HEK293 (cell line): ENCODE measurements around the gene BTBD9.

ENCODE experiments used
- CTCF ChIA-PET: fragments of 350-600 bp; formaldehyde crosslinking; extraction: SDS; loops from one replicate; lab custom pipeline; 2021; ENCODE audit warnings: antibody characterized with exemption; lab: Yijun Ruan, JAX
- POLR2A ChIA-PET: fragments of 300-600 bp; formaldehyde crosslinking; extraction: SDS; loops from one replicate; lab custom pipeline; 2020; ENCODE audit warnings: antibody characterized with exemption, inconsistent platforms; lab: Yijun Ruan, JAX
- H3K27ac ChIP-seq: fragments of 200-500 bp; sonication (Bioruptor generic); 2 replicates; pipeline ENCODE4 v1.5.1; 2014; ENCODE audit warnings: low read depth, low read length, control low read depth, inconsistent platforms; ENCODE audit errors: extremely low read depth
- H3K36me3 ChIP-seq, 2 experiments: fragments of 200-500 bp in 1 of 2; sonication (Bioruptor generic) in 1 of 2; 1 replicate in 1 of 2; 2 replicates in 1 of 2; pipeline ENCODE4 v1.5.1; 2014 to 2017; ENCODE audit warnings: inconsistent platforms in 2 of 2, low read length in 2 of 2; ENCODE audit not compliant: control insufficient read depth in 2 of 2, insufficient read depth in 1 of 2
- H3K4me1 ChIP-seq: fragments of 200-500 bp; sonication (Bioruptor generic); 2 replicates; pipeline ENCODE4 v1.5.1; 2014; ENCODE audit warnings: mild to moderate bottlenecking, low read length, inconsistent platforms; ENCODE audit not compliant: control insufficient read depth, insufficient read depth
- H3K4me3 ChIP-seq: 2 replicates; pipeline ENCODE4 v1.5.1; 2011; ENCODE audit warnings: low read depth, mild to moderate bottlenecking, control low read depth, low read length, moderate library complexity
- H3K9me3 ChIP-seq: fragments of 200-500 bp; sonication (Bioruptor generic); 2 replicates; pipeline ENCODE4 v1.5.1; 2014; ENCODE audit warnings: low read depth, low read length, inconsistent platforms; ENCODE audit not compliant: control insufficient read depth, insufficient read depth
- FEZF1 ChIP-seq: fragments of 450-650 bp; formaldehyde crosslinking; IDR thresholded peaks from 2 replicates; pipeline ENCODE4 v1.5.1; 2016; ENCODE audit warnings: missing biosample characterization, missing genetic modification characterization
- GFI1B ChIP-seq: fragments of 450-650 bp; formaldehyde crosslinking; IDR thresholded peaks from 2 replicates; pipeline ENCODE4 v1.5.1; 2016; ENCODE audit warnings: missing biosample characterization, missing genetic modification characterization
- HOXA7 ChIP-seq: sonication (generic); formaldehyde crosslinking; IDR thresholded peaks from 2 replicates; pipeline ENCODE4 v1.8.1; 2022; ENCODE audit warnings: missing genetic modification reagents, borderline replicate concordance
- OSR2 ChIP-seq: fragments of 450-650 bp; formaldehyde crosslinking; IDR thresholded peaks from 2 replicates; pipeline ENCODE4 v1.5.1; 2016; ENCODE audit warnings: missing biosample characterization, missing genetic modification characterization
- SP7 ChIP-seq: fragments of 450-650 bp; formaldehyde crosslinking; IDR thresholded peaks from 2 replicates; pipeline ENCODE4 v1.5.1; 2016; ENCODE audit warnings: missing biosample characterization, missing genetic modification characterization
- TRIM28 ChIP-seq: IDR thresholded peaks from 2 replicates; pipeline ENCODE4 v1.6.1; 2011; ENCODE audit warnings: low read length, control low read depth, borderline replicate concordance
- ZBTB17 ChIP-seq: fragments of 450-650 bp; formaldehyde crosslinking; IDR thresholded peaks from 2 replicates; pipeline ENCODE4 v1.5.1; 2016; ENCODE audit warnings: missing biosample characterization, missing genetic modification characterization
- ZBTB21 ChIP-seq: fragments of 450-650 bp; formaldehyde crosslinking; IDR thresholded peaks from 2 replicates; pipeline ENCODE4 v1.5.1; 2017; ENCODE audit warnings: missing biosample characterization, missing genetic modification characterization
- ZBTB48 ChIP-seq: fragments of 450-650 bp; formaldehyde crosslinking; IDR thresholded peaks from 2 replicates; pipeline ENCODE4 v1.5.1; 2016; ENCODE audit warnings: missing biosample characterization, missing genetic modification characterization
- ZEB2 ChIP-seq: fragments of 450-650 bp; formaldehyde crosslinking; IDR thresholded peaks from 2 replicates; pipeline ENCODE4 v1.5.1; 2016; ENCODE audit warnings: missing biosample characterization, missing genetic modification characterization
- ZFP37 ChIP-seq: fragments of 450-650 bp; formaldehyde crosslinking; IDR thresholded peaks from 2 replicates; pipeline ENCODE4 v1.5.1; 2016; ENCODE audit warnings: missing biosample characterization, missing genetic modification characterization
- ZFP69B ChIP-seq: fragments of 450-650 bp; formaldehyde crosslinking; IDR thresholded peaks from 2 replicates; pipeline ENCODE4 v1.5.1; 2016; ENCODE audit warnings: missing biosample characterization, missing genetic modification characterization
- ZIC2 ChIP-seq: fragments of 450-650 bp; formaldehyde crosslinking; IDR thresholded peaks from 2 replicates; pipeline ENCODE4 v1.5.1; 2016; ENCODE audit warnings: missing biosample characterization, missing genetic modification characterization
- ZNF112 ChIP-seq: fragments of 450-650 bp; formaldehyde crosslinking; IDR thresholded peaks from 2 replicates; pipeline ENCODE4 v1.5.0; 2017; ENCODE audit warnings: missing biosample characterization, missing genetic modification characterization
- ZNF121 ChIP-seq: fragments of 450-650 bp; formaldehyde crosslinking; IDR thresholded peaks from 2 replicates; pipeline ENCODE4 v1.5.1; 2016; ENCODE audit warnings: missing biosample characterization, missing genetic modification characterization
- ZNF146 ChIP-seq: fragments of 450-650 bp; formaldehyde crosslinking; IDR thresholded peaks from 2 replicates; pipeline ENCODE4 v1.5.1; 2016; ENCODE audit warnings: missing biosample characterization, missing genetic modification characterization
- ZNF2 ChIP-seq: fragments of 450-650 bp; formaldehyde crosslinking; IDR thresholded peaks from 2 replicates; pipeline ENCODE4 v1.5.1; 2016; ENCODE audit warnings: missing biosample characterization, missing genetic modification characterization
- ZNF202 ChIP-seq: fragments of 450-650 bp; formaldehyde crosslinking; IDR thresholded peaks from 2 replicates; pipeline ENCODE4 v1.5.1; 2016; ENCODE audit warnings: missing biosample characterization, missing genetic modification characterization, borderline replicate concordance
- ZNF341 ChIP-seq: fragments of 450-650 bp; formaldehyde crosslinking; IDR thresholded peaks from 2 replicates; pipeline ENCODE4; 2016; ENCODE audit warnings: low read depth, missing biosample characterization, missing genetic modification characterization
- ZNF362 ChIP-seq: fragments of 450-650 bp; formaldehyde crosslinking; IDR thresholded peaks from 2 replicates; pipeline ENCODE4 v1.5.1; 2016; ENCODE audit warnings: missing biosample characterization, missing genetic modification characterization
- ZNF391 ChIP-seq: fragments of 450-650 bp; formaldehyde crosslinking; IDR thresholded peaks from 2 replicates; pipeline ENCODE4 v1.5.1; 2016; ENCODE audit warnings: low read depth, missing biosample characterization, missing genetic modification characterization, borderline replicate concordance
- ZNF521 ChIP-seq: fragments of 450-650 bp; formaldehyde crosslinking; IDR thresholded peaks from 2 replicates; pipeline ENCODE4 v1.5.1; 2017; ENCODE audit warnings: missing biosample characterization, mild to moderate bottlenecking, missing genetic modification characterization
- ZNF561 ChIP-seq: fragments of 450-650 bp; IDR thresholded peaks from 2 replicates; pipeline ENCODE4 v1.5.1; 2018; ENCODE audit warnings: missing biosample characterization, missing genetic modification characterization, borderline replicate concordance
- ZNF624 ChIP-seq: fragments of 450-650 bp; formaldehyde crosslinking; IDR thresholded peaks from 2 replicates; pipeline ENCODE4 v1.5.1; 2017; ENCODE audit warnings: missing biosample characterization, missing genetic modification characterization
- ZNF629 ChIP-seq: fragments of 450-650 bp; formaldehyde crosslinking; IDR thresholded peaks from 2 replicates; pipeline ENCODE4 v1.5.1; 2017; ENCODE audit warnings: missing biosample characterization, missing genetic modification characterization
- ZNF658 ChIP-seq: fragments of 450-650 bp; formaldehyde crosslinking; IDR thresholded peaks from 2 replicates; pipeline ENCODE4; 2016; ENCODE audit warnings: missing biosample characterization, missing genetic modification characterization
- ZSCAN4 ChIP-seq: fragments of 450-650 bp; formaldehyde crosslinking; IDR thresholded peaks from 2 replicates; pipeline ENCODE4 v1.5.1; 2017; ENCODE audit warnings: missing biosample characterization, missing genetic modification characterization
- TF ChIP-seq, protein P1 (sequence below): IDR thresholded peaks from 2 replicates; pipeline ENCODE4 v1.6.1; 2011; ENCODE audit warnings: mild to moderate bottlenecking, low read depth, low read length, borderline replicate concordance

Gene BTBD9

DNA sequence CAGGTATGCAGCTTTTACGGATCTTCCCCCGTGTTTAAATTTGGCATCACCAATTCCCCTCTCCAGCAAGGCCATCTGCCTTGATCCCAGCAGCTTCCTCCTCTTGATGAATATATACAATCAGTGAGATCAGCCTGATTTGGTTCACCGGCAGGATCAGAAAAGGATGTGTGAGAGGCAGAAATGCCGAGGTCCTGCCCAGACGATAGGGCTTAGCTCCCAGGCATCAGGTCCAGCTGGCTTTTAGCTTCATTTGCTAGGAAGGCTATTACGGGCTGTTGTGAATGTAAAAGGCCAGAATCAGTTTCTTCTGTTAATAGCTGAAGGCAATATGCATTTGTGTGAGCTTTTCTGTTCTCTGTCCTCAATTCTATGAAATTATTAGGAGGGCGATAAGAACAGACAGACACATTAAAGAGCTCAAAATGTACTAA, 372.8 kb downstream of the BTBD9 start:
- CTCF ChIA-PET: interaction anchor here (0.5 kb wide), 1 partner anchor 163 kb away, joined by 3 read pairs; no protein-coding TSS in a partner anchor
- no peaks in the 10 kb centered on the region for H3K9me3 ChIP-seq
- H3K4me1 ChIP-seq: peaks cover 5% of the 10 kb centered on the region
- POLR2A ChIA-PET: no interaction called here
- H3K4me3 ChIP-seq: no peak overlapping the region
- no peak for TF ChIP-seq ZSCAN4 (tag by site-specific recombination)
- TF ChIP-seq GFI1B: no peak
- no peak for TF ChIP-seq ZNF629 (tag by site-specific recombination)
- TF ChIP-seq ZNF2 (tag by site-specific recombination): no peak
- TF ChIP-seq SP7: no peak
- TF ChIP-seq ZNF521 (tag by site-specific recombination): no peak
- no peak for TF ChIP-seq ZNF121 (tag by site-specific recombination)
- TF ChIP-seq ZFP69B (tag by site-specific recombination): no peak
- TF ChIP-seq ZFP37: no peak
- no peaks in the 10 kb centered on the region for H3K36me3 ChIP-seq
- H3K27ac ChIP-seq: no peak overlapping the region

DNA sequence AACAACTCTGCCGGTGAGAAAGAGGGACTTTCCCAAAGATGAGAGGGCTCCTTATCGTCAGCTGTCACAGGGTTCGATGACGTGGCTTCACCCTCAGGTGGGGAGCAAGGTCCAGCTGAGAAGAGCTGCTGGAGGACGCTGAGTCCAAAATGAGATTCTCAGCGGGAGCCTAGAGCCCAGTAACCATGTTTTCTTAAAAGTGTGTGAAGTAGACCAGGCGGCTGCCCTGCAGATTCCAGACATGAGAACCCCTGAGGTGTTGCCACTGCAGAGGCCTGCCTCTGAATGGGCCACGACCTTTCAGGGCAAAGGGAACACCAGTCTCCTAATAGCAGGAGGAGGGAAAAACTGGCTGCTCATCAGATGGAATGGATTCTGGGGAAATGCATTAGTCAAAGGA, 375.1 kb downstream of the BTBD9 start:
- peak; percentile 97 for TF ChIP-seq ZIC2 (tag by site-specific recombination)
- TF ChIP-seq ZNF112: no peak
- TF ChIP-seq ZNF624: no peak
- peak; percentile 39; the same call in 1 of the 2 replicates for TF ChIP-seq ZNF341 (tag by site-specific recombination)
- TF ChIP-seq, all 188 proteins: peak for 2
- ChIA-PET POLR2A (no interaction called here), CTCF (interaction anchor here (0.6 kb wide), 1 partner anchor 514 kb away, joined by 3 read pairs; no protein-coding TSS in a partner anchor)
- H3K36me3 ChIP-seq: no peaks in the 10 kb centered on the region
- H3K9me3 ChIP-seq: no peaks in the 10 kb centered on the region
- no peak overlapping the region for H3K27ac ChIP-seq
- peaks cover 6% of the 10 kb centered on the region for H3K4me1 ChIP-seq
- no peak overlapping the region for H3K4me3 ChIP-seq

GRCh38 chr6:38262609-38263008, 377.1 kb downstream of the BTBD9 start:
- CTCF ChIA-PET: no interaction called here
- TF ChIP-seq ZNF391 (tag by site-specific recombination) (no peak), ZNF202 (tag by site-specific recombination) (no peak), ZBTB48 (tag by site-specific recombination) (no peak)
- TF ChIP-seq, protein P1, sequence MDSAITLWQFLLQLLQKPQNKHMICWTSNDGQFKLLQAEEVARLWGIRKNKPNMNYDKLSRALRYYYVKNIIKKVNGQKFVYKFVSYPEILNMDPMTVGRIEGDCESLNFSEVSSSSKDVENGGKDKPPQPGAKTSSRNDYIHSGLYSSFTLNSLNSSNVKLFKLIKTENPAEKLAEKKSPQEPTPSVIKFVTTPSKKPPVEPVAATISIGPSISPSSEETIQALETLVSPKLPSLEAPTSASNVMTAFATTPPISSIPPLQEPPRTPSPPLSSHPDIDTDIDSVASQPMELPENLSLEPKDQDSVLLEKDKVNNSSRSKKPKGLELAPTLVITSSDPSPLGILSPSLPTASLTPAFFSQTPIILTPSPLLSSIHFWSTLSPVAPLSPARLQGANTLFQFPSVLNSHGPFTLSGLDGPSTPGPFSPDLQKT: no peak
- TF ChIP-seq, all 188 proteins: peak for 0
- H3K4me1 ChIP-seq: peaks cover 6% of the 10 kb centered on the region
- H3K4me3 ChIP-seq: no peak overlapping the region
- POLR2A ChIA-PET: no interaction called here
- no peak overlapping the region for H3K27ac ChIP-seq
- H3K9me3 ChIP-seq: no peaks in the 10 kb centered on the region
- no peaks in the 10 kb centered on the region for H3K36me3 ChIP-seq

DNA sequence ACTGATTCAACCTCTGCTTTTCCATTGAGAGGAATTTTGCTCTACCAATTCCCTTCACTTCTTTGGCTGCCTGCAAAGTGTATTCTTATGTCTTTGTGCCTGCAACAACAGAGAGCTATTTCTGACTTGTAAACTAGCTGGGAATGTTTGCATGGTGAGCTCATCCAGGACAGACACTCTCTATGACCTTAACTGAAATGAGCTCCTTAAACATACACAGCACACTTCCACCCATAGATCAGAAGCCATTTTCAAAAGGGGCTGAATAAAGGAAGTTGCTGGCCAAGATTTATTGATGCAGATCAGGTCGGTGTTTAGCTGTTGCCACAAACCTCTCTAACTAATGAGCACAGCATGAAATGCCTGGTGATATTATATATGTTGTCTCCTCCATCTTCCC, 377.7 kb downstream of the BTBD9 start:
- ChIA-PET CTCF (interaction anchor here (0.6 to 0.7 kb wide), 2 partner anchors 165 to 435 kb away, joined by 3 to 4 read pairs; no protein-coding TSS in a partner anchor), POLR2A (interaction anchor here (0.6 kb wide), 1 partner anchor 45 kb away, joined by 3 read pairs; no protein-coding TSS in a partner anchor)
- H3K27ac ChIP-seq: no peak overlapping the region
- H3K4me3 ChIP-seq: no peak overlapping the region
- no peaks in the 10 kb centered on the region for H3K36me3 ChIP-seq
- H3K4me1 ChIP-seq: peaks cover 6% of the 10 kb centered on the region
- no peaks in the 10 kb centered on the region for H3K9me3 ChIP-seq
- TF ChIP-seq ZBTB17 (tag by site-specific recombination) (0 out of 2 replicates have a peak, but pooled peaks have one; percentile 28), ZEB2 (tag by site-specific recombination) (0 out of 2 replicates have a peak, but pooled peaks have one; percentile 18), ZNF146 (tag by site-specific recombination) (no peak), OSR2 (tag by site-specific recombination) (peak; percentile 57; the same call in 1 of the 2 replicates), ZNF362 (tag by site-specific recombination) (no peak), HOXA7 (CRISPR knock-in tag) (no peak), ZNF658 (tag by site-specific recombination) (no peak), ZNF561 (tag by site-specific recombination) (no peak), FEZF1 (peak; percentile 44; the same call in 1 of the 2 replicates), TRIM28 (peak; percentile 54; the same call in 1 of the 2 replicates), ZNF629 (tag by site-specific recombination) (0 out of 2 replicates have a peak, but pooled peaks have one; percentile 34), ZBTB21 (0 out of 2 replicates have a peak, but pooled peaks have one; percentile 19)
